Left lobe of liver (tissue), 2 donors: ENCODE measurements around the gene HSF2. TPM values are rescaled to one million over a fixed set of nuclear protein-coding genes. Genes with fewer than 3 reads are reported as not detected.

Source experiments
- ATAC-seq: fragments of 200-7000 bp; cut with Tn5 transposase; one replicate; pipeline ENCODE4 v1.9.1; 2020; ENCODE audit warnings: mild to moderate bottlenecking, moderate library complexity
- DNase-seq: peaks from one replicate; pipeline ENCODE4 v3.0.0-alpha.2; 2020; ENCODE audit warnings: low spot score
- total RNA-seq: library from RNA; stranded (reverse); gene quantifications from one replicate; pipeline ENCODE4 v1.2.1, GENCODE V29; 2021
- donor health status: DM: no; HTN: no; CAD: no; lungs with moderate emphysema.
- donor health status: DM: no; HTN: yes; CAD: no.

The HSF2 gene
- total RNA-seq, 1 donor from 2014 or later = 1.8 TPM

DNA sequence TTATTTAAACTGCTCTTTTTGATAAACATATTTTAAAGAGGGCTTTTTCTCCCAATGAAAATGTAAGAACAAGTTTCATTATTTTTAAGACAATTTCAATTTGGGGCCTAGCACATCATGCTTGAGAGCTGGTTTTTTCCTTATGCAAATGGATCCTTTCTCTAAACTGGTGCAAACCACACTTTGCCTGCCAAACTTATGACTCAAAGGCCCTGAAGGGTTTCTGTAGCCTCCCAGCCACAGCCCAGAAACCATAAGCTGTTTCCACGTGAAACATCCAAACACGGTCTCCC, 451 bp upstream of the HSF2 start:
- ATAC-seq = no peak
- DNase-seq = no peak

- no peak for DNase-seq
- no peak for ATAC-seq
These were observed 634 bp downstream of the HSF2 start for GRCh38 chr6:122400121-122400450.

DNA sequence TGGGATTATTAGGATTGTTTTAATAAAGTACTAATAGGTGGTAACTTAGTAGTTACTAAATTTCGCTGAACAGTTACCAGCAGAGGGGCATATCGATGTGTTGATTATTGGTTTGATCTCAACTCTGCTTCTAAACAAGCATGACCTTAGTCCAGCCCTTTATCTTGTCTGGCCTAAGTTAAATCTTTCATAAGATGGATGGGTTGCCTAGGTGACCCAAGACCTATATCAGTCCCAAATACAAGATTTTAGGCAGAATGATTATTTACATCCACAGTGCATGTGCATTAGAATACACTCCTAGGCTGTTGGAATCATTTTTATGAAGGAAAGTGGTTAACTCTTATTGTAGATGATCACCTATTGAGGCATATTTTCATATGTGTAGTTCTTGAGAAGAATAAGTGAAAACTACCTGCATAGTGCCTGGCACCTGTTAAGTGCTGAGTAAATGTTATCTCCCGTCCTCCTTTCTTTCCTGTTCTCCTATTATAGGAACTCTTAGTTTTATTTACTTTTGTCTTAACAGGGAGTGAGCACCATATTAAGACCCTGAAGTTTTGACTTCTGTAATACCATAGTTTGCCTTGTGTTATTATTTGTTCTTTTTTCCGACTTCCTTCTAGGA, 1.1 kb downstream of the HSF2 start:
- no peak for ATAC-seq
- DNase-seq = no peak

DNA sequence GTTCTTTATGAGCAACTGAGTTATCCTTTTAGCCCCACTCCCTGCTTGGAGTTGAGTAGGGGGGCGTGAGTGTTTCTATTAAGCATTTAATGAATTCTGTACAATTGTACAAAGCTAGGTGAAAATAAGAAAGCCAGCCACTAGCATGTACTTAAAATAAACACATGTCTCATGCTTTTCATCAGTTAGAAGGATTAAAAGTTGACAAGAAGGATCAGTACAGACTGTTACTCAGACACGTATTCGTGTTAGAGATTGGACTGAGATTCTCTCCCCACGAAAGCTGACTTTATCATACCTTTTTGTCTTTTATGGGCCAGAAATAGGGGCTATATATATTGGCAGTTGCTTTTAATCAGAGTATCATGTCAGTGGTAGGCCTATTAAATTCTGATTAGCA, 1.7 kb downstream of the HSF2 start:
- DNase-seq = no peak
- no peak for ATAC-seq

DNA sequence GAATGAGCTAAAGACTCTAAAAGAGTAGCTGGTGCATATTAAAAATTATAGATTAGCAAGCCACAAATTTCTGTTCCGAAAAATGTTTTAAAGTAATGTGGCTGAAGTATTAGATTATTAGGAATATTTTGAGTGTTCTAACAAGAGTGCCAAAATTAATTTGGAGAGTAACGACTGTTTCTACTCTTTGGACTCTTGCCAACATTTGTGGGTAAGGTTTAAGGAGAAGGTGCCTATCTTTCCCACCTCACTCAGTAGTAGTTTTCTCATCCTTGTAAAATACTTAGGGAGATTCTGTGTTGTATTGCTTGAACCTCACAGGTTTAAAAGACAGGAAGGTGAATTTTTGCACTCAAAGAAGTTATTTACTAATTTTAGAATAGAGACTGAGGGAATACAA, 5.0 kb downstream of the HSF2 start:
- DNase-seq (no peak), ATAC-seq (no peak)

DNA sequence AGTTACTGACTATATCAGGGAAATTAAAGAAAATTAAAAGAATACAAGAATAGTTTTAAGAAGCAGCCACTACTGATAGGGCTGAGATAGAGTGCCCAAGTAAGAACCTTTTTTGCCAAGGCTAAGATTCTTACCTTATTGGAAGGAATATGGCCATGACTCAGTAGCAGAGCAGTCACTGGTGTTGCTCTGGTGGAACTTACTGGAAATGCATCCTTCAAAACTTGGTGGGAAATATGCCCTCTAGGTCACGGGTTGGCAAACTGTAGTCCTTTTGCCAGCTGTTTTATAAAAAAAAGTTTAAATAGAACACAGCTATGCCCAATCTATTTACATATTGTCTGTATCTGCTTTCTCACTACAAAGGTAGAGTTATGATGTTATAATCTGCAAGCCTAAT, 6.0 kb downstream of the HSF2 start:
- ATAC-seq (no peak), DNase-seq (no peak)

DNA sequence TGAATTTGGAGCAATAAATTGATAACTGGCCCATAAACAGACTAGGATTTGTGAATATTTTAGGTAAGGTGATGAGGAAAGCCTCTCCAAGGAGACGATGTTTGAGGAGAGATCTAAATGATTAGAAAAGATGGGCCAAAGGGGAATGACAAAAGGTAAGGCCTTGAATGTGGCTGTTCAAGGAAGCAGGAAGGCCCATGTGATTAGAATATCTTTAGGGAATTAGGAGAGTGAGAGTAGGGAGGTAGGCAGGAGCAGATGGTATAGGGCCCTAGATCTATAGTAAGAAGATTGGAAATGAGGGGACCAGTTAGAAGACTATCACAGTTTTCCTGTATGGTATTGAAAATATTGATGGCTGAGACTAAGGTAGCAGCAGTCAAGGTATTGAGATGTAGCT, 6.7 kb downstream of the HSF2 start:
- ATAC-seq (no peak), DNase-seq (no peak)

DNA sequence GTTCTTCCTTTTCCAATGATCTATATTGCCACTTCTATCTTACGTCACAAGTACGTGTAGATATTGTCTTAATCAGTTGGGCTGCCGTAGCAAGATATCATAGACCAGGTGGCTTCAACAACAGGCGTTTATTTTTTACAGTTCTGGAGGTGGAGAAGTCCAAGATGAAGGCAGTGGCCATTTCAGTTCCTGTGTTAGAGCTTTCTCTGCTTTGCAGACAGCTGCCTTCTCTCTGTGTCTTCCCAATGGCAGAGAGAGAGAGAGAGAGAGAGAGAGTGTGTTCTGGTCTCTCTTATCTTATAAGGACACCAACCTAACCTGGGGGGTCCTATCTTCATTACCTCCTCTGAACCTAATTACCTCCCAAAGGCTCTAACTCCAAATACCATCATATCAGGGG, 8.3 kb downstream of the HSF2 start:
- ATAC-seq (no peak), DNase-seq (no peak)

GRCh38 chr6:122408240-122408639, 8.8 kb downstream of the HSF2 start:
- ATAC-seq (no peak), DNase-seq (no peak)

DNA sequence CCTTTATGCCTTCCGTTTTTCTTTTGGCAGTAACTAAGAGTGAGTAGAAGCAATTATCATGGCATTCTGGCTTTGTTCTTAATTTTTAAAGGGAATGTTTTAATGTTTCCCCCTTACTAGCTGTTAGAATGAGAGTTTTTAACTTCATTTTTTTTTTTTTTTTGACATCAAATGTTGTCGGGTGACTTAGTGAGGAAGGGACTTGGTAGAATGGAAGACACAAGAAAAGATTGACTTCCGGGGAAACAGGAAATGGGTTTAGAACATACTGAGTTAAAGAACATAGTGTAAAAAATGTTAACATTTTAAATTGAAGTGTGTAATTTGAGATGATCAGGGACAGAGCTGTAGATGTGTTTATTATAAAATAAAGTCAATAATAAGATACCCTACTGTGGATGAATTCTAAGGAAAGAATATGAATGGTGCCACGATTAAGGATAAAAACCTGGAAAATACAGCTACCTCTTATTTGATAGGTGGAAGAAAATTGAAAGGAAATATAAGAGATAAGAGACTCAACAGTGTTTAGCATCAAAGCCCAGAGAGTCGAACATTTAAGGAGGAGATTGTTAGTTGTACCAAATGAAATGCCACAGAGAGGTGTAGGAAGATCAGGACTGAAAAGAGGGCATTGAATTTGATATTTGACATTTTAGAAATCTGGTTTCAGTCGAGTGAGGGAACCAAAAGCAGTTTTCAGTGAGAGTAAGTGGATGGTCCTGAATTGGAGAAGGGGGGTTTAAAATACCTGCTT, 9.4 kb downstream of the HSF2 start:
- ATAC-seq = no peak
- DNase-seq = no peak

DNA sequence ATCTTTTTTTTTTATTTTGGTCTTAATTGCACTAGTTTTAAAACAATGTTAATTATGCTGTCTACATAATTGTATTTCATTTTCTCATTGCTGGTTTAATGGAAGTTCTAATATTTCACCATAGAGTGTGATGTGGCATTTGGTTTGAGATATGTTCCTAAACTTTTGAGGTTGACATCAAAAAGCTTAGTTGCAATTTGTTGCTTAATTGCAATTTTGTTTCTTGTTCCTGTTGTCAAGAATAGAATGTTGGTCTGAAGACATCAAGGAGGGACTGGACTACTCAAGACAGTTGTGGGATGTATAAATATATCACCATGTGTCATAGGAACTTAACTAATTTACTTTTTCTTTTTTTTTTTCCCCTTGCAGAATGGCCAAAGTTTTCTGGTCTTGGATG, 12.5 kb downstream of the HSF2 start:
- DNase-seq = no peak
- ATAC-seq = no peak

GRCh38 chr6:122416825-122417224, 17.4 kb downstream of the HSF2 start:
- ATAC-seq (no peak), DNase-seq (no peak)

- ATAC-seq (no peak), DNase-seq (no peak)
These were observed 22.6 kb downstream of the HSF2 start for GRCh38 chr6:122422003-122422402.

GRCh38 chr6:122422614-122423267, 23.3 kb downstream of the HSF2 start:
- DNase-seq (no peak), ATAC-seq (no peak)

DNA sequence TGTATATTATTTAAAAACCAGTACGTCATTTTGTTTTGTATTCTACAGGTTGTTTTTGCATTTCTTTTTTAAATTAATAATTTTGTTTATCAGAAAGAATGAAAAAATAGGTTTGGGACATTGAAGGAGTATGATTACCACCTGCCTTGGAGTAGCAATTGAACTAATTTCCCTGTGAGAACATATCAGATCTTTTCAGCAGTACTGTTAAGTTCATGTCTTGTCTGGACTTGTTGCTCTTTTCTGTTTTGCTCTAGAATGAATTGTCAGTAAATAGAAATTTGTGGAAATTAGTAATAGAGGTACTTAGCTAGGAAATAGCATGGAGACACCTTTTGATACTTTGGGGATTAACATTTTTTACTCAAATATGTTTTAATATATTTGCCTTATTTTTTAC, 24.3 kb downstream of the HSF2 start:
- no peak for ATAC-seq
- no peak for DNase-seq

GRCh38 chr6:122426597-122426996, 27.1 kb downstream of the HSF2 start:
- ATAC-seq (no peak), DNase-seq (no peak)

DNA sequence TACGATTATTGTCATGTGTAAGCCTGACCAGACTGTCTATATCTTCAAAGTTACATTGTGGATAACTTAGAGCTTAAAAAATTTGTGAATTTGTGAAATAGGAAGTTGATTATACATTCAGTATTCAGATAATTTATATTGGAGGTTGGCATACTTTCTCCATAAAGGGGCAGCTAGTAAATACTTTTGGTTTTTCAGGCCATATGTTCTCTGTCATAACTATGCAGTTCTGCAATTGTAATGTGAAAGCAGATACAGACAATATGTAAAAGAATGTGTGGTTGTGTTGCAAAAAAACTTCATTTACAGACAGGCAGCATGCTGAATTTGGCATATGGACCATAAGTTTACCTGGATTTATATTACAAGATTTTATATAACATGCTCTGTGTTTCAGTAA, 29.3 kb downstream of the HSF2 start:
- ATAC-seq (no peak), DNase-seq (no peak)

DNA sequence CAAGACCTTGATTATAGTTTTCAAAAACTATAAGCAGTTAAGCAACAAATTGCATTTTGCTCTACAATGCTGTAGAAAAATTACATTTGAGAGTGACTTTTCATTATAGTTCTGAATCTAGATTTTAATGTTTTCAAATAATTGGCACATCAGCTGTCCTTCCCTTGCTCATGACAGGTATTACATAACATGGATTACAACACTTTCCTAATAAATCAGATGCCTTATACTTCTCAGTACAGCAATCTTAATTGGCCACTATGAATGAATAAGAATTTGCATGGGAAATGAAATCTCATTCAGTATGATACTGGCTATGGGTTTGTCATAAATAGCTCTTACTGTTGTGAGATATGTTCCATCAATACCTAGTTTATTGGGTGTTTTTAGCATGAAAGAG, 29.9 kb downstream of the HSF2 start:
- peak; percentile 54 for ATAC-seq

GRCh38 chr6:122431780-122432179, 32.3 kb downstream of the HSF2 start:
- no peak for DNase-seq
- no peak for ATAC-seq

More for the DNA sequence above, 29.9 kb downstream of the HSF2 start:
- DNase-seq = no peak

DNA sequence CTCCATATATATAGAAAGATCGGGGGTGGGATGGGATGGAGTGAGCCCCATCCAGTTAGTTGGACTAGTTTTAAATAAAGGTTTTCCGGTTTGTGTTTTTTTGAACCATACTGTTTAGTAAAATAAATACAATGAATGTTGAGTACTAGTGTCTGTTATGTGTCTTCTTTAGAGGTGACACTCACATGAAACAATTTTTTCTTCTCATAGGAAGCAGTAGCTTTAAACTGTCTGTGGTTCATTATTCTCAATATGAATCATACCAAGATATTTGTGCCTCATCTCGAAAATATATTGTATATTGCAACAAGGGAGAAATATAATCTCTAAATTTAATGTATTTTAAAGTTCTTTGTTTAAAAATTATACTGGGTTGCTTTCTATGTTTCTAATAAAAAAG, 33.4 kb downstream of the HSF2 start:
- ATAC-seq (no peak), DNase-seq (no peak)

DNA sequence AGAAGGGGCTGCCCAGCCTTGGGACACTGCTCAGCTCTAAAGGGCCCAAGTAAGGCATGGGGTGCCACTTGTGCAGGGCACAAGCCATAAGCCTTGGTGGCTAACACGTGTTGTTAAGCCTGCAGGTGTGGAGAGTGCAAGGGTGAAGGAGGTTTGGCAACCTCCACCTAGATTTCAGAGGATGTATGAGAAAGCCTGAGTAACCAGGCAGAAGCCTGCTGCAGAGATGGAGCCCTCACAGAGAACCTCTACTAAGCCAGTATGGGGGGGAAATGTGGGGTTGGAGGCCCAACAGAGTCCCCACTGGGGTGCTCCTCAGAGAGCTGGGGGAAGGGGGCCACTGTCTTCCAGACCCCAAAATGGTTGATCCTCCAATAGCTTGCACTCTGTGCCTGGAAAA, 39.5 kb downstream of the HSF2 start:
- no peak for ATAC-seq
- DNase-seq = no peak

- ATAC-seq (no peak), DNase-seq (no peak)
These were observed 45.8 kb downstream of the HSF2 start for GRCh38 chr6:122445274-122445673.

DNA sequence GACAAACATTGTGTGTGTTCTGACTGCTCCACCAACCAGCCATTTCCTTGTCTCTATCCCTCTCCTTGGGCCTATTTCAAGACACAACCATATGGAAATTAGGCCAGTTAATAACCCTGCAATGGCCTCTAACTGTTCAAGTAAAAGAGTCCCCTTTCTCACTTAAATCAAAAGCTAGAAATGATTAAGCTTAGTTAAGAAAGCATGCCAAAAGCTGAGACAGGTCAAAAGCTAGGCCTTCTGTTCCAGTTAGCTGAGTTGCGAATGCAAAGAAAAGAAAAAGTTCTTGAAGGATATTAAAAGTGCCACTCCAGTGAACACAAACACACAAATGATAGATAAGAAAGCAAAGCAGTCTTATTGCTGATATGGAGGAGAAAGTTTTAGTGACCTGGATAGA, 49.6 kb downstream of the HSF2 start:
- no peak for DNase-seq
- ATAC-seq = no peak
